ENCODE results near the gene PELI1.
"Not testable (repeated sequence)": the region's sequence is repeated elsewhere in the genome, so short reads cannot be mapped to it uniquely, and the experiment has no call there.

PELI1 gene

GRCh38 chr2:64111426-64111825 lies 32.8 kb downstream of the PELI1 start:
- no peak for DNase-seq (ENCODE audit: extremely low spot score)
- POLR2A ChIA-PET: no interaction called here
- CTCF ChIA-PET: no interaction called here
- no peak for TF ChIP-seq BHLHE40 (IDR thresholded peaks at IDR 0.05; ENCODE audit: borderline replicate concordance)

GRCh38 chr2:64108666-64109241 lies 35.5 kb downstream of the PELI1 start:
- no peak for DNase-seq (ENCODE audit: extremely low spot score)
- no peak for TF ChIP-seq ZNF384 (IDR thresholded peaks at IDR 0.05)
- no peak for TF ChIP-seq ARNT (IDR thresholded peaks at IDR 0.05)
- TF ChIP-seq ELF4 (IDR thresholded peaks at IDR 0.05): no peak
- TF ChIP-seq CTBP1 (IDR thresholded peaks at IDR 0.05; ENCODE audit: borderline replicate concordance): no peak
- no peak for TF ChIP-seq SUZ12 (IDR thresholded peaks at IDR 0.05)
- POLR2A ChIA-PET: no interaction called here
- CTCF ChIA-PET: no interaction called here

GRCh38 chr2:64106481-64106880 lies 37.7 kb downstream of the PELI1 start:
- ChIA-PET CTCF (interaction anchor here (0.5 to 0.8 kb wide), 2 partner anchors 10 to 11 kb away, joined by 3 to 4 read pairs; no protein-coding TSS in a partner anchor), POLR2A (no interaction called here)
- no peak for TF ChIP-seq SUZ12 (IDR thresholded peaks at IDR 0.05)
- TF ChIP-seq LEF1 (IDR thresholded peaks at IDR 0.05; ENCODE audit: borderline replicate concordance): no peak
- no peak for TF ChIP-seq NFRKB (IDR thresholded peaks at IDR 0.05)
- no peak for TF ChIP-seq FOXM1 (IDR thresholded peaks at IDR 0.05; ENCODE audit: borderline replicate concordance)
- TF ChIP-seq CTBP1 (IDR thresholded peaks at IDR 0.05; ENCODE audit: borderline replicate concordance): no peak
- TF ChIP-seq FOXK2 (IDR thresholded peaks at IDR 0.05): no peak
- no peak for TF ChIP-seq ARNT (IDR thresholded peaks at IDR 0.05)
- no peak for TF ChIP-seq PKNOX1 (IDR thresholded peaks at IDR 0.05)
- no peak for TF ChIP-seq BHLHE40 (IDR thresholded peaks at IDR 0.05; ENCODE audit: borderline replicate concordance)
- no peak for TF ChIP-seq L3MBTL2 (conservative IDR thresholded peaks at IDR 0.05)
- no peak for DNase-seq (ENCODE audit: extremely low spot score)

GRCh38 chr2:64105670-64106461 lies 38.4 kb downstream of the PELI1 start:
- TF ChIP-seq NFRKB (IDR thresholded peaks at IDR 0.05): no peak
- TF ChIP-seq SP1 (IDR thresholded peaks at IDR 0.05): no peak
- TF ChIP-seq FOXK2 (IDR thresholded peaks at IDR 0.05): no peak
- TF ChIP-seq FOXM1 (IDR thresholded peaks at IDR 0.05; ENCODE audit: borderline replicate concordance): no peak
- TF ChIP-seq ELF4 (IDR thresholded peaks at IDR 0.05): no peak
- TF ChIP-seq TARDBP (IDR thresholded peaks at IDR 0.05): no peak
- no peak for TF ChIP-seq BHLHE40 (IDR thresholded peaks at IDR 0.05; ENCODE audit: borderline replicate concordance)
- ChIA-PET POLR2A (no interaction called here), CTCF (interaction anchor here (0.5 to 0.8 kb wide), 2 partner anchors 10 to 11 kb away, joined by 3 to 4 read pairs; no protein-coding TSS in a partner anchor)
- no peak for DNase-seq (ENCODE audit: extremely low spot score)

GRCh38 chr2:64104933-64105332 lies 39.3 kb downstream of the PELI1 start:
- DNase-seq (ENCODE audit: extremely low spot score): no peak
- TF ChIP-seq LEF1 (IDR thresholded peaks at IDR 0.05; ENCODE audit: borderline replicate concordance) (no peak), TARDBP (IDR thresholded peaks at IDR 0.05) (no peak), PKNOX1 (IDR thresholded peaks at IDR 0.05) (no peak), L3MBTL2 (conservative IDR thresholded peaks at IDR 0.05) (no peak), FOXM1 (IDR thresholded peaks at IDR 0.05; ENCODE audit: borderline replicate concordance) (no peak)
- ChIA-PET POLR2A (no interaction called here), CTCF (no interaction called here)

- POLR2A ChIA-PET; DNase-seq (ENCODE audit: extremely low spot score); CTCF ChIA-PET: not testable (repeated sequence)
Observed at GRCh38 chr2:64102736-64103135, 41.5 kb downstream of the PELI1 start.

- ChIA-PET POLR2A (no interaction called here), CTCF (no interaction called here)
- no peak for DNase-seq (ENCODE audit: extremely low spot score)
- TF ChIP-seq ZNF384 (IDR thresholded peaks at IDR 0.05): no peak
Observed at GRCh38 chr2:64101141-64101591, 43.1 kb downstream of the PELI1 start.

- CTCF ChIA-PET; POLR2A ChIA-PET; DNase-seq (ENCODE audit: extremely low spot score): not testable (repeated sequence)
Observed at GRCh38 chr2:64100584-64100983, 43.6 kb downstream of the PELI1 start.

All from HEK293T (cell line).